Upper lobe of left lung (tissue), 6 donors: Measurements from ENCODE around the gene UGT1A4. TPM values are rescaled to one million over a fixed set of nuclear protein-coding genes. Genes with fewer than 3 reads are reported as not detected.

Experiments used
- ATAC-seq, 2 donors: fragments of 200-7000 bp; cut with Tn5 transposase; one replicate each; pipeline ENCODE4 v1.9.1; 2022; ENCODE audit warnings: mild to moderate bottlenecking in 2 of 2, moderate library complexity in 2 of 2; ENCODE audit not compliant: low FRiP score in 2 of 2
- DNase-seq, 2 donors: peaks; one replicate each; pipeline ENCODE4 v3.0.0-alpha.2; 2019 to 2020
- H3K27ac ChIP-seq, 4 donors: fragments of 200-600 bp; sonication (generic); one replicate each; pipeline ENCODE4 v1.5.1; 2016 to 2019
- H3K27me3 ChIP-seq, 4 donors: fragments of 200-600 bp; sonication (generic); one replicate each; pipeline ENCODE4 v1.5.1; 2017 to 2019
- H3K36me3 ChIP-seq, 4 donors: fragments of 200-600 bp; sonication (generic); one replicate each; pipeline ENCODE4 v1.5.1; 2016 to 2019
- H3K4me1 ChIP-seq, 4 donors: fragments of 200-600 bp; sonication (generic); one replicate each; pipeline ENCODE4 v1.5.1; 2018 to 2019
- H3K4me3 ChIP-seq, 4 donors: fragments of 200-600 bp; sonication (generic); one replicate each; pipeline ENCODE4 v1.5.1; 2017 to 2019; ENCODE audit warnings: mild to moderate bottlenecking in 2 of 4, moderate library complexity in 1 of 4
- H3K9me3 ChIP-seq, 4 donors: fragments of 200-600 bp; sonication (generic); one replicate each; pipeline ENCODE4 v1.5.1; 2018 to 2019
- CTCF ChIP-seq, 6 experiments: fragments of 450-650 bp in 4 of 6; fragments of 200-600 bp in 2 of 6; sonication (generic) in 2 of 6; IDR thresholded peaks; one replicate each; pipeline ENCODE4 v1.5.1; 2016 to 2019; ENCODE audit warnings: antibody characterized with exemption in 6 of 6
- EP300 ChIP-seq, 4 donors: sonication (generic); formaldehyde crosslinking; IDR thresholded peaks; one replicate each; pipeline ENCODE4 v1.5.1; 2017; ENCODE audit warnings: antibody characterized with exemption in 4 of 4, control low read depth in 2 of 4
- POLR2A ChIP-seq, 4 donors: fragments of 450-650 bp; IDR thresholded peaks; one replicate each; pipeline ENCODE4 v1.5.1; 2016 to 2017; ENCODE audit warnings: antibody characterized with exemption in 4 of 4, mild to moderate bottlenecking in 2 of 4
- POLR2AphosphoS5 ChIP-seq, 2 donors: sonication (generic); formaldehyde crosslinking; IDR thresholded peaks; one replicate each; pipeline ENCODE4 v1.5.1; 2017; ENCODE audit warnings: antibody characterized with exemption in 2 of 2
- WGBS, 2 donors: methylation state at CpG; one replicate each; pipeline ENCODE4 v1.1.5; 2017 to 2018; 5-methylcytosine and 5-hydroxymethylcytosine counted together
- total RNA-seq, 6 donors: library from RNA; depleted of rRNA in 4 of 6; stranded (reverse); fragments of >200 nt in 4 of 6; gene quantifications; one replicate each; pipeline versions ENCODE4 v1.1.0 to v1.2.1, GENCODE V29; 2016 to 2021
- donor health status: DM: no; HTN: no; CAD: no; lungs with moderate emphysema.
- donor health status: DM: no; HTN: yes; CAD: no; lungs with severe emphysema.

The UGT1A4 gene
- total RNA-seq, 6 donors from 2014 or later: 0.14 to 0.69 (median 0.27) TPM; not detected in 2

GRCh38 chr2:233707940-233708644 is 10.4 kb upstream of the UGT1A4 start:
- Histone ChIP-seq H3K9me3 (no peaks in the 10 kb centered on the region), H3K36me3 (no peaks in the 10 kb centered on the region), H3K4me3 (no peak overlapping the region), H3K27me3 (no peaks in the 10 kb centered on the region), H3K27ac (no peak overlapping the region), H3K4me1 (no peaks in the 10 kb centered on the region)
- DNase-seq (no peak), ATAC-seq (no peak)
- no peak for TF ChIP-seq POLR2AphosphoS5 (IDR thresholded peaks at IDR 0.05)
- TF ChIP-seq CTCF (IDR thresholded peaks at IDR 0.05): no peak
- no peak for TF ChIP-seq EP300 (IDR thresholded peaks at IDR 0.05)
- TF ChIP-seq POLR2A (IDR thresholded peaks at IDR 0.05): no peak
- 75 to 80% methylated on average over 10 of the region's 10 CpGs for WGBS, 2 donors

- DNase-seq: no peak
- H3K4me1 ChIP-seq: no peaks in the 10 kb centered on the region
- no peaks in the 10 kb centered on the region for H3K36me3 ChIP-seq
- no peak overlapping the region for H3K4me3 ChIP-seq
- H3K9me3 ChIP-seq: no peaks in the 10 kb centered on the region
- WGBS, 2 donors: 80 to 91% methylated on average over 5 of the region's 5 CpGs
- no peak for ATAC-seq
- no peaks in the 10 kb centered on the region for H3K27me3 ChIP-seq
- no peak overlapping the region for H3K27ac ChIP-seq
- no peak for TF ChIP-seq POLR2AphosphoS5 (IDR thresholded peaks at IDR 0.05)
- no peak for TF ChIP-seq POLR2A (IDR thresholded peaks at IDR 0.05)
- TF ChIP-seq EP300 (IDR thresholded peaks at IDR 0.05): no peak
These were observed 9.6 kb upstream of the UGT1A4 start for GRCh38 chr2:233708942-233709341.

GRCh38 chr2:233711312-233712008 is 7.1 kb upstream of the UGT1A4 start:
- TF ChIP-seq POLR2A (IDR thresholded peaks at IDR 0.05): no peak
- TF ChIP-seq CTCF (IDR thresholded peaks at IDR 0.05): peak; percentile 58 to 83 (median 72)
- H3K27ac ChIP-seq: no peak overlapping the region
- no peaks in the 10 kb centered on the region for H3K27me3 ChIP-seq

GRCh38 chr2:233712611-233713261 is 5.8 kb upstream of the UGT1A4 start, which contains the start of gene UGT1A5:
UGT1A5 (plus strand) TSS chr2:233712907; CDS start chr2:233712992, 85 bp downstream.
- Histone ChIP-seq H3K27me3 (no peaks in the 10 kb centered on the region), H3K4me3 (no peak within 1 kb of the TSS), H3K4me1 (no peaks in the 10 kb centered on the region), H3K27ac (no peak within 1 kb of the TSS), H3K9me3 (no peaks in the 10 kb centered on the region), H3K36me3 (no peaks in the 10 kb centered on the region)
- WGBS, 2 donors: 81 to 86% methylated on average over 14 of the region's 14 CpGs
- no peak for TF ChIP-seq CTCF (IDR thresholded peaks at IDR 0.05)
- no peak for TF ChIP-seq POLR2AphosphoS5 (IDR thresholded peaks at IDR 0.05)
- DNase-seq (peak in 1 of 2 donors; percentile 42), ATAC-seq (no peak)

More at GRCh38 chr2:233711312-233712008, 7.1 kb upstream of the UGT1A4 start:
- ATAC-seq: peak; percentile 71 to 86
- Histone ChIP-seq H3K4me3 (no peak overlapping the region), H3K36me3 (no peaks in the 10 kb centered on the region), H3K4me1 (no peaks in the 10 kb centered on the region), H3K9me3 (no peaks in the 10 kb centered on the region)
- WGBS, 2 donors: 27 to 38% methylated on average over 10 to 11 of the region's 11 CpGs
- DNase-seq: peak in 1 of 2 donors; percentile 76

GRCh38 chr2:233713262-233713615 is 5.3 kb upstream of the UGT1A4 start:
- ATAC-seq (no peak), DNase-seq (no peak)
- Histone ChIP-seq H3K4me1 (no peaks in the 10 kb centered on the region), H3K27me3 (no peaks in the 10 kb centered on the region), H3K27ac (no peak overlapping the region), H3K4me3 (no peak overlapping the region), H3K36me3 (no peaks in the 10 kb centered on the region), H3K9me3 (no peaks in the 10 kb centered on the region)
- 75 to 76% methylated on average over 7 of the region's 7 CpGs for WGBS, 2 donors
- no peak for TF ChIP-seq CTCF (IDR thresholded peaks at IDR 0.05)
- TF ChIP-seq EP300 (IDR thresholded peaks at IDR 0.05): no peak
- TF ChIP-seq POLR2A (IDR thresholded peaks at IDR 0.05): no peak
- no peak for TF ChIP-seq POLR2AphosphoS5 (IDR thresholded peaks at IDR 0.05)
